ENCODE measurements around the gene TMEM151B. TPM values are rescaled to one million over a fixed set of nuclear protein-coding genes. Genes with fewer than 3 reads are reported as not detected.

Gene TMEM151B
- total RNA-seq: 3.5 and 4.7 TPM in 2 replicates
- long read RNA-seq: 0 reads

DNA sequence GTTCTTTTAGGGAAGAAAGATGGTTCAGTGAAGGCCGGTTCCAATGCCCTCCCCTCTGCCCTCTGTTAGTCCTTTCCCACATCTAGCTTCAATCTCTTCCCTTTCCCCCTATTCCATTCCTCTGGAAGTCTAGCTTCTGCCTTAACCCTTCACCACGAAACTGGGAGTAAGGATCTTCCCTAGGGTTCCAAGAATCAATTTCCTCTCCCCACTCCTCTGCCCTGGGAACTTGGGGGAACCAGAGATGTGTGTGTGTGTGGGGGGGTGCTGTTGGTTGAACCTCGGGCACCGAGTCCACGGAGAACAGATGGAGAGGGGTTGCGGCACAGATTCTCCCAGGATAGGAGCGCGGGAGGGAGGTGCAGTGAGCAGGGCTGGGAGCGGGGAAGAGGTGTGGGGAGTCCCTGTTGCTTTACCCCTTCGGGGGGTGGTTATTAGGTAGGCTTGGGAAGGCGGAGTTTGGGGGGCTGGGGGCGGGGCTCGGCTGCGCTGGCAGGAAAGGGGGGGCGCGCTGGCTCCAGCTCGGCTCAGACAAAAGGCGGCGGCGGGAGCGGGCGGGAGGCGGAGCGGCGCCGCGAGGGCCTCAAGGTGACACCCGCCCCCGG, at the start of gene TMEM151B:
TMEM151B (plus strand) TSS at position 530 of the 605 bp plus-strand sequence. CDS start 293 bp downstream, outside the sequence.
- no peak for DNase-seq (ENCODE audit: low spot score, unreplicated experiment)
- Mint-ChIP-seq H3K4me3 (ENCODE audit: low read depth) (peak within 1 kb of the TSS; percentile 73), H3K4me1 (ENCODE audit: low read depth) (peaks cover 2% of the 10 kb centered on the region), H3K9me3 (ENCODE audit: low read depth) (no peaks in the 10 kb centered on the region), H3K27ac (peak within 1 kb of the TSS; percentile 3), H3K27me3 (peaks cover 50% of the 10 kb centered on the region), H3K36me3 (ENCODE audit: insufficient read depth) (peaks cover 5% of the 10 kb centered on the region)
- TF ChIP-seq, protein P1, sequence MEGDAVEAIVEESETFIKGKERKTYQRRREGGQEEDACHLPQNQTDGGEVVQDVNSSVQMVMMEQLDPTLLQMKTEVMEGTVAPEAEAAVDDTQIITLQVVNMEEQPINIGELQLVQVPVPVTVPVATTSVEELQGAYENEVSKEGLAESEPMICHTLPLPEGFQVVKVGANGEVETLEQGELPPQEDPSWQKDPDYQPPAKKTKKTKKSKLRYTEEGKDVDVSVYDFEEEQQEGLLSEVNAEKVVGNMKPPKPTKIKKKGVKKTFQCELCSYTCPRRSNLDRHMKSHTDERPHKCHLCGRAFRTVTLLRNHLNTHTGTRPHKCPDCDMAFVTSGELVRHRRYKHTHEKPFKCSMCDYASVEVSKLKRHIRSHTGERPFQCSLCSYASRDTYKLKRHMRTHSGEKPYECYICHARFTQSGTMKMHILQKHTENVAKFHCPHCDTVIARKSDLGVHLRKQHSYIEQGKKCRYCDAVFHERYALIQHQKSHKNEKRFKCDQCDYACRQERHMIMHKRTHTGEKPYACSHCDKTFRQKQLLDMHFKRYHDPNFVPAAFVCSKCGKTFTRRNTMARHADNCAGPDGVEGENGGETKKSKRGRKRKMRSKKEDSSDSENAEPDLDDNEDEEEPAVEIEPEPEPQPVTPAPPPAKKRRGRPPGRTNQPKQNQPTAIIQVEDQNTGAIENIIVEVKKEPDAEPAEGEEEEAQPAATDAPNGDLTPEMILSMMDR (IDR thresholded peaks at IDR 0.05; ENCODE audit: unreplicated experiment): no peak

DNA sequence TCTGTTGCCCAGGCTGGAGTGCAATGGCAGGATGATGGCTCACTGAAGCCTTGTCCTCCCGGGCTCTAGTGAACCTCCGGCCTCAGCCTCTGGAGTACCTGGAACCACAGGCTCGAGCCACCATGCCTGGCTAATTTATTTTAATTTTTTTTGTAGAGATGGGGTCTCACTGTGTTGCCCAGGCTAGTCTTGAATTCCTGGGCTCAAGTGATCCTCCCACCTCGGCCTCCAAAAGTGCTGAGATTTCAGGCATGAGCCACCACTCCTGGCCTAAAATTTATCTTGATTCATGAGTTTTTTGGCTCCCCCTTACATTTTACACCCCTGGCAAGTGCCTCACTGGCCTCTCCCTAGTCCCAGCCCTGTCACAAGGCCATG, 49.3 kb upstream of the TMEM151B start:
- no peak for DNase-seq (ENCODE audit: low spot score, unreplicated experiment)
- Mint-ChIP-seq H3K4me1 (ENCODE audit: low read depth) (peaks cover 38% of the 10 kb centered on the region), H3K9me3 (ENCODE audit: low read depth) (no peaks in the 10 kb centered on the region)

DNA sequence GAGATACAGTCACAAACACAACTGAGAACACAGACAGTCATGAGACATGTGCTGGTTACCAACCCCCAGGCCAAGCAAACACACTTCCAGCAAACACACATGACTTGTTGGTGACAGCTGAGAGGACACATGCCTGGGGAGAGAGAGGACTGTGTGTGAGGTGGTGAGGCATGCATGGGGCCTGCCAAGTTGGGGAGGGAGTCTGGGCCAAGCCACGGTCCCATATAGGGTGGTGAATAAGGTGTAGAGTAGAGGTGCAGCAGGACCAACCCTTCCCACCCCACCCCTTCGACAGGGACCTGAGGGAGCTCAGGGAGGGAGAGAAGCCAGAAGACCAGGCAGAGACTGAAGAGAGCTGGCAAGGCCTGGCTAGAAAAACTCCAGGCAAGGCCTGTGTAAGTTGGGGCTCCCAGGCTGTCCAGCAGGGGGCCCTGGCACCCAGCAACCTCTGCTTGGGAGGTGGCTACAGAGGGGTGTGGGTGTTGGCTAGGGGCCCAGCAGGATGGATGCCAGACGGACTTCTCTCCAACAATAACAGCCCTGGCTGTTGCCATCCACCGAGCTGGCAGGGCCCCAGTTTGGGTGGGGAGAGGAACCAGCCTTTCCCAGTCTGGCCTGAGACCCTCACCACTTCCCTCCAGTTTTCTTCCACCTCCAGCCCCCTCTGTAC, 48.8 kb upstream of the TMEM151B start:
- DNase-seq (ENCODE audit: low spot score, unreplicated experiment): peak; percentile 59
- Mint-ChIP-seq H3K27ac (peak overlapping the region; percentile 88), H3K4me1 (ENCODE audit: low read depth) (peaks cover 42% of the 10 kb centered on the region), H3K9me3 (ENCODE audit: low read depth) (no peaks in the 10 kb centered on the region), H3K4me3 (ENCODE audit: low read depth) (peak overlapping the region; percentile 59), H3K36me3 (ENCODE audit: insufficient read depth) (no peaks in the 10 kb centered on the region), H3K27me3 (peaks cover 35% of the 10 kb centered on the region)
- TF ChIP-seq, protein P1 (IDR thresholded peaks at IDR 0.05; ENCODE audit: unreplicated experiment): peak; percentile 73

More for the DNA sequence above, 49.3 kb upstream of the TMEM151B start:
- Mint-ChIP-seq H3K4me3 (ENCODE audit: low read depth) (peak overlapping the region; percentile 59), H3K27me3 (peaks cover 35% of the 10 kb centered on the region), H3K27ac (peak overlapping the region; percentile 88), H3K36me3 (ENCODE audit: insufficient read depth) (no peaks in the 10 kb centered on the region)
- TF ChIP-seq, protein P1 (IDR thresholded peaks at IDR 0.05; ENCODE audit: unreplicated experiment): no peak

GRCh38 chr6:44221961-44222335, 48.3 kb upstream of the TMEM151B start:
- H3K36me3 Mint-ChIP-seq (ENCODE audit: insufficient read depth): no peaks in the 10 kb centered on the region
- no peaks in the 10 kb centered on the region for H3K9me3 Mint-ChIP-seq (ENCODE audit: low read depth)
- TF ChIP-seq, protein P1 (IDR thresholded peaks at IDR 0.05; ENCODE audit: unreplicated experiment): no peak
- DNase-seq (ENCODE audit: low spot score, unreplicated experiment): no peak
- peaks cover 30% of the 10 kb centered on the region for H3K27me3 Mint-ChIP-seq
- H3K4me3 Mint-ChIP-seq (ENCODE audit: low read depth): no peak overlapping the region
- peaks cover 42% of the 10 kb centered on the region for H3K4me1 Mint-ChIP-seq (ENCODE audit: low read depth)
- H3K27ac Mint-ChIP-seq: no peak overlapping the region

- H3K27ac Mint-ChIP-seq: peak overlapping the region; percentile 37
- H3K4me1 Mint-ChIP-seq (ENCODE audit: low read depth): peaks cover 42% of the 10 kb centered on the region
- H3K27me3 Mint-ChIP-seq: peaks cover 26% of the 10 kb centered on the region
- H3K4me3 Mint-ChIP-seq (ENCODE audit: low read depth): peak overlapping the region; percentile 68
- no peak for DNase-seq (ENCODE audit: low spot score, unreplicated experiment)
- TF ChIP-seq, protein P1 (IDR thresholded peaks at IDR 0.05; ENCODE audit: unreplicated experiment): no peak
- H3K36me3 Mint-ChIP-seq (ENCODE audit: insufficient read depth): no peaks in the 10 kb centered on the region
- no peaks in the 10 kb centered on the region for H3K9me3 Mint-ChIP-seq (ENCODE audit: low read depth)
Measured at GRCh38 chr6:44222486-44223318, 47.5 kb upstream of the TMEM151B start.

Data from progenitor cell of endocrine pancreas (in vitro differentiated cells).